Mucosa of rectum (tissue), 2 donors: ENCODE measurements around the gene TUBGCP3.

Experiments
- H3K27ac ChIP-seq, 2 donors: one replicate each; pipeline ENCODE4 v1.7.0; 2013; ENCODE audit warnings: inconsistent platforms in 2 of 2, low read depth in 2 of 2, low read length in 2 of 2
- H3K27me3 ChIP-seq, 2 donors: one replicate each; pipeline ENCODE4 v1.7.0; 2013; ENCODE audit warnings: low read length in 2 of 2; ENCODE audit not compliant: control insufficient read depth in 2 of 2, insufficient read depth in 2 of 2
- H3K36me3 ChIP-seq, 2 donors: one replicate each; pipeline ENCODE4 v1.7.0; 2013; ENCODE audit warnings: low read length in 2 of 2; ENCODE audit not compliant: control insufficient read depth in 2 of 2, insufficient read depth in 2 of 2
- H3K4me1 ChIP-seq, 2 donors: one replicate each; pipeline ENCODE4 v1.7.0; 2013; ENCODE audit warnings: low read length in 2 of 2, mild to moderate bottlenecking in 1 of 2; ENCODE audit not compliant: control insufficient read depth in 2 of 2, insufficient read depth in 2 of 2
- H3K4me3 ChIP-seq, 2 donors: one replicate each; pipeline ENCODE4 v1.7.0; 2013; ENCODE audit warnings: low read length in 2 of 2
- H3K9ac ChIP-seq, 2 donors: one replicate each; pipeline ENCODE4 v1.7.0; 2013; ENCODE audit warnings: low read length in 2 of 2, low read depth in 1 of 2, mild to moderate bottlenecking in 1 of 2
- H3K9me3 ChIP-seq, 2 donors: one replicate each; pipeline ENCODE4 v1.7.0; 2013; ENCODE audit warnings: low read length in 2 of 2; ENCODE audit not compliant: control insufficient read depth in 2 of 2
- donor health status: healthy.
- donor health status: Normal muscosa, but diverticular disease.

TUBGCP3 gene

GRCh38 chr13:112592647-112593046 is 4.7 kb upstream of the TUBGCP3 start:
- no peak overlapping the region for H3K9ac ChIP-seq
- peaks cover 4 to 6% of the 10 kb centered on the region in 2 donors for H3K4me1 ChIP-seq
- H3K27me3 ChIP-seq: no peaks in the 10 kb centered on the region
- H3K9me3 ChIP-seq: no peaks in the 10 kb centered on the region
- peak overlapping the region in 1 of 2 donors; percentile 24 for H3K27ac ChIP-seq
- no peaks in the 10 kb centered on the region for H3K36me3 ChIP-seq
- H3K4me3 ChIP-seq: no peak overlapping the region

DNA sequence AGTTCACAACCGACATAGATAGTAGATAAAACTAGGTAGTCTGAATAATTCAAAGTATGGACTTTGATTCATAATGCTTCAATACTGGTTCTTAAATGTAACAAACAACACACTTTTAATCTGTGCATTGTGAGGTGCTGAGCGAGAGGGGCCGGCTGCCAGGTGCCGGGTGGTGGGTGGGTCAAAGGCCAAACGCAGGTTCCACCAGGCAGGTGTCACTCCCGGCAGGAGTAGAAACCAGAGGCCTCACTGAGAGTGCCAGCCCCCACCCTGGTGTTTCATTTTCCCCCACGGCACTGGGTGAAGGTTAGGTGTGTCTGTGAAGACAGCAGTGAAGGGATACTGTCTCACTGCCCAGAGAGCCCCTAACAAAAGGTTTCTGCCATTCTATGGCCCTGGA is 4.2 kb upstream of the TUBGCP3 start:
- Histone ChIP-seq H3K27ac (peak overlapping the region in 1 of 2 donors; percentile 24), H3K27me3 (no peaks in the 10 kb centered on the region), H3K9ac (no peak overlapping the region), H3K36me3 (no peaks in the 10 kb centered on the region), H3K4me1 (peaks cover 4 to 6% of the 10 kb centered on the region in 2 donors), H3K9me3 (no peaks in the 10 kb centered on the region), H3K4me3 (no peak overlapping the region)

DNA sequence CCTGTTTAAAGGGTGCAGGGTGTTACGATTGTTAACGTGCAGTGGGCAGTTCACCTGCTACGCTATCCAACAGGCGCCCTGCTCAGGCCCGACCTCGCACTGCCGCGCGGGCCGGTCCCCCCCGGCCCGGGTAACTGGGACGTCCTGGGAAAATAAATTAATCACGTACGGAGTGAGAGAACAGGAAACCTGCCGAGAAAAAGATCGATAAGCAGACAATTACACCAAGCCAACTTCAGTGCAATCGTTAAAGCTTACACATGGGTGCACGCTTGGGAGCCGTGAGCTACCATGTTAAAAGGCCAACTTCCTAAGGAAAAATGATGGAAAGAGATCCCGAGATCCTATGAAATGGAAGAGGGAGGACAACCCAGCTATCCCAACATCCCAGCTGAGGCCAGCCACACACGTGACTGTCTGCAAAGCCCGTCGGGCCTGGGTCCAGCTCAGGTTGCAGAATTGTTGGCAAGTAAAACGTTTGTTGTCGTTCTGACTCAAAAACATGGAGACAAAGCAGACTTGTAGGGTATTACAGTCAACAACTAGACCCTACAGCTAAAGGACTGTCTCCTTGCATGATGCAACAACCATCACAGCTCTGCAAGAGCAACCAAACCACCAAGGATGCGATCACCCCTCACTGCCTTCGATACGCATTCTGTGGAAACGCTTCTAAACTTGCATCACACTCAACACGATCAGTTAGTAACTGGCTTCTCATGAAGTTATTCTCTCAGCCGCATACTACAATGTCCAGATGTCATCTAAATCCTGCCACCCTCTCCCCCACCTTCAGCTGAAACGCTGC is 741 bp upstream of the TUBGCP3 start:
- peaks cover 6 to 14% of the 10 kb centered on the region in 2 donors for H3K4me1 ChIP-seq
- H3K9ac ChIP-seq: peak overlapping the region; percentile 85 to 89
- no peaks in the 10 kb centered on the region for H3K27me3 ChIP-seq
- H3K9me3 ChIP-seq: no peaks in the 10 kb centered on the region
- H3K36me3 ChIP-seq: no peaks in the 10 kb centered on the region
- peak overlapping the region; percentile 95 to 97 for H3K27ac ChIP-seq
- peak overlapping the region; percentile 90 to 92 for H3K4me3 ChIP-seq

- H3K36me3 ChIP-seq: no peaks in the 10 kb centered on the region
Observed at GRCh38 chr13:112587212-112587763, 665 bp downstream of the TUBGCP3 start.

GRCh38 chr13:112586334-112586960 is 1.5 kb downstream of the TUBGCP3 start:
- H3K9me3 ChIP-seq: no peaks in the 10 kb centered on the region
- H3K4me3 ChIP-seq: peak overlapping the region; percentile 90 to 92
- no peaks in the 10 kb centered on the region for H3K36me3 ChIP-seq
- no peak overlapping the region for H3K27ac ChIP-seq
- H3K27me3 ChIP-seq: no peaks in the 10 kb centered on the region
- peaks cover 6 to 14% of the 10 kb centered on the region in 2 donors for H3K4me1 ChIP-seq
- H3K9ac ChIP-seq: peak overlapping the region in 1 of 2 donors; percentile 89

More at GRCh38 chr13:112587212-112587763, 665 bp downstream of the TUBGCP3 start:
- Histone ChIP-seq H3K4me3 (peak overlapping the region; percentile 90 to 92), H3K4me1 (peaks cover 6 to 14% of the 10 kb centered on the region in 2 donors), H3K27me3 (no peaks in the 10 kb centered on the region), H3K9ac (peak overlapping the region; percentile 85 to 89), H3K27ac (peak overlapping the region; percentile 95 to 97), H3K9me3 (no peaks in the 10 kb centered on the region)

- peak overlapping the region in 1 of 2 donors; percentile 26 for H3K27ac ChIP-seq
- no peak overlapping the region for H3K9ac ChIP-seq
- H3K36me3 ChIP-seq: no peaks in the 10 kb centered on the region
- peaks cover 6 to 14% of the 10 kb centered on the region in 2 donors for H3K4me1 ChIP-seq
- H3K9me3 ChIP-seq: no peaks in the 10 kb centered on the region
- H3K4me3 ChIP-seq: no peak overlapping the region
- no peaks in the 10 kb centered on the region for H3K27me3 ChIP-seq
Observed at GRCh38 chr13:112583592-112584277, 4.2 kb downstream of the TUBGCP3 start.

DNA sequence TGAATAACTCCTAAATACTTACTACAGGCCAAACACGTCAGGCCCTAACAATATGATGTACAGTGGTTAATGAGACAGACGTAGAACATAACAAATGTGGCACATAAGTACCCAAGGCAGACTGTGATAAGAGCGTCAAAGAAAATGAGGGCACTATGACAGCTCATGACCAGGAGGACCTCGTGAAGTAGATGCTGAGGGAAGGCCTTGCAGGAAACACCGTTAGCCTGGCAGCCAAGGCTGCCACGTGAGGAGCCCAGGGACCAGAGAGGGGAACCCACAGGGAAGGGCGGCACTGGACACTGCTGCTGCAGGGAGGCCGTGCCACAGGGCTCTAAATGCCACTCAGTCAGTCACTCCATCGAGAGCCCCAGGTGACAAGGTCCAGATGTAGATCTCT is 5.7 kb downstream of the TUBGCP3 start:
- Histone ChIP-seq H3K4me3 (no peak overlapping the region), H3K27ac (no peak overlapping the region), H3K36me3 (no peaks in the 10 kb centered on the region), H3K9me3 (no peaks in the 10 kb centered on the region), H3K27me3 (no peaks in the 10 kb centered on the region), H3K4me1 (peaks cover 3 to 8% of the 10 kb centered on the region in 2 donors), H3K9ac (no peak overlapping the region)

GRCh38 chr13:112580912-112581311 is 7.0 kb downstream of the TUBGCP3 start:
- Histone ChIP-seq H3K9me3 (no peaks in the 10 kb centered on the region), H3K9ac (no peak overlapping the region), H3K27me3 (no peaks in the 10 kb centered on the region), H3K4me1 (no peaks in the 10 kb centered on the region), H3K36me3 (no peaks in the 10 kb centered on the region), H3K27ac (no peak overlapping the region), H3K4me3 (no peak overlapping the region)

DNA sequence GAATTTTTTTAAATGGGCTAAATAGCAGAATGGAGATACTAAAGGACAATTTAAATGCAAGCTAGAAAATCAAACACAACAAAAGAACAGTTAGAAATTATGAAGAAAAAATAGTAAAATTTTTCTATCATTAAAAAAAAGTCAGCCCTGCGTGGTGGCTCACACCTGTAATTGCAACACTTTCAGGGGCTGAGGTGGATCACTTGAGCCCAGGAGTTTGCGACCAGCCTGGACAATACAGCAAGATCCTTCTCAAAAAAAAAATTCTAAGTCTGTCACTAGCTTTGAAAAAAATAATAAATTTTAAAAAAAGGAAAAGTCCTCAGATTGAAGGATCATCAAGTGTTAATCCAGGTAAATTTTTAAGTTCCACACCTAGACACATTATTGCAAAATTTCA is 7.7 kb downstream of the TUBGCP3 start:
- no peak overlapping the region for H3K9ac ChIP-seq
- no peak overlapping the region for H3K4me3 ChIP-seq
- H3K27ac ChIP-seq: no peak overlapping the region
- H3K36me3 ChIP-seq: no peaks in the 10 kb centered on the region
- peaks cover 3 to 4% of the 10 kb centered on the region in 2 donors for H3K4me1 ChIP-seq
- no peaks in the 10 kb centered on the region for H3K27me3 ChIP-seq
- H3K9me3 ChIP-seq: no peaks in the 10 kb centered on the region
